Suppressor macrophage treated with lipopolysaccharide for 1 hour (primary cell): ENCODE measurements around the gene ERC1.
A peak's percentile ranks its signal among the peaks of the same experiment; 100 is the strongest.

Source experiments
- DNase-seq, 3 donors: peaks; one replicate each; pipeline ENCODE4 v3.0.0-alpha.2; 2020 to 2022

ERC1 gene

GRCh38 chr12:1525858-1526257 is 534.8 kb downstream of the ERC1 start:
- no peak for DNase-seq

- peak; percentile 53 to 61 (median 58) for DNase-seq
Observed at GRCh38 chr12:1527789-1528188, 536.8 kb downstream of the ERC1 start.

GRCh38 chr12:1528791-1529190 is 537.8 kb downstream of the ERC1 start:
- no peak for DNase-seq

GRCh38 chr12:1529228-1529861 is 538.3 kb downstream of the ERC1 start:
- DNase-seq: no peak

GRCh38 chr12:1529862-1530591 is 539.0 kb downstream of the ERC1 start:
- peak in 2 of 3 donors; percentile 35 to 61 for DNase-seq

- peak in 1 of 3 donors; percentile 43 for DNase-seq
Observed at GRCh38 chr12:1530592-1531152, 539.6 kb downstream of the ERC1 start.

- peak in 2 of 3 donors; percentile 21 to 37 for DNase-seq
Observed at GRCh38 chr12:1531153-1531653, 540.2 kb downstream of the ERC1 start.

GRCh38 chr12:1531654-1532374 is 540.8 kb downstream of the ERC1 start:
- no peak for DNase-seq

- no peak for DNase-seq
Observed at GRCh38 chr12:1532375-1533165, 541.5 kb downstream of the ERC1 start.

- DNase-seq: no peak
Observed at GRCh38 chr12:1533205-1533601, 542.2 kb downstream of the ERC1 start.

- no peak for DNase-seq
Observed at GRCh38 chr12:1533602-1534304, 542.7 kb downstream of the ERC1 start.

- no peak for DNase-seq
Observed at GRCh38 chr12:1534748-1535147, 543.7 kb downstream of the ERC1 start.

GRCh38 chr12:1536817-1537216 is 545.8 kb downstream of the ERC1 start:
- DNase-seq: no peak

GRCh38 chr12:1539135-1539534 is 548.1 kb downstream of the ERC1 start:
- no peak for DNase-seq

- DNase-seq: no peak
Observed at GRCh38 chr12:1540690-1541089, 549.7 kb downstream of the ERC1 start.

GRCh38 chr12:1542599-1542998 is 551.6 kb downstream of the ERC1 start:
- DNase-seq: no peak

- peak; percentile 69 to 92 (median 90) for DNase-seq
Observed at GRCh38 chr12:1544996-1545700, 554.1 kb downstream of the ERC1 start.
